Neural crest cell (in vitro differentiated cells): ENCODE data around the gene ASPG. TPM values are rescaled to one million over a fixed set of nuclear protein-coding genes. Genes with fewer than 3 reads are reported as not detected.
A peak's percentile ranks its signal among the peaks of the same experiment; 100 is the strongest.

Experiments used
- DNase-seq: peaks from one replicate; pipeline ENCODE4 v3.0.0; 2021; ENCODE audit warnings: low read depth, mixed read lengths, low spot score
- H3K27ac Mint-ChIP-seq: one replicate; pipeline ENCODE4 v1.8.0; 2021; ENCODE audit warnings: mild to moderate bottlenecking, mixed read lengths; ENCODE audit not compliant: unreplicated experiment
- H3K27me3 Mint-ChIP-seq: 2 replicates; pipeline ENCODE4 v1.8.0; 2021; ENCODE audit warnings: low read depth, mild to moderate bottlenecking, mixed read lengths
- H3K36me3 Mint-ChIP-seq: 2 replicates; pipeline ENCODE4 v1.8.0; 2021; ENCODE audit warnings: low read depth, mild to moderate bottlenecking, mixed read lengths
- H3K4me1 Mint-ChIP-seq: 2 replicates; pipeline ENCODE4 v1.8.0; 2021; ENCODE audit warnings: mixed read lengths
- H3K4me3 Mint-ChIP-seq: one replicate; pipeline ENCODE4 v1.8.0; 2021; ENCODE audit warnings: mild to moderate bottlenecking, mixed read lengths
- H3K9me3 Mint-ChIP-seq: 2 replicates; pipeline ENCODE4 v1.8.0; 2021; ENCODE audit warnings: mixed read lengths
- total RNA-seq: library from RNA; stranded (reverse); gene quantifications from 2 replicates; pipeline ENCODE4 v1.2.1, GENCODE V29; 2021
- TF ChIP-seq, protein P1 (sequence below): fragments of 200-600 bp; sonication (generic); conservative IDR thresholded peaks from 2 replicates; pipeline ENCODE4 v1.5.0; 2021; ENCODE audit warnings: antibody characterized with exemption, mild to moderate bottlenecking

Gene ASPG
- total RNA-seq, 1 donor from 2014 or later, result not detected

DNA sequence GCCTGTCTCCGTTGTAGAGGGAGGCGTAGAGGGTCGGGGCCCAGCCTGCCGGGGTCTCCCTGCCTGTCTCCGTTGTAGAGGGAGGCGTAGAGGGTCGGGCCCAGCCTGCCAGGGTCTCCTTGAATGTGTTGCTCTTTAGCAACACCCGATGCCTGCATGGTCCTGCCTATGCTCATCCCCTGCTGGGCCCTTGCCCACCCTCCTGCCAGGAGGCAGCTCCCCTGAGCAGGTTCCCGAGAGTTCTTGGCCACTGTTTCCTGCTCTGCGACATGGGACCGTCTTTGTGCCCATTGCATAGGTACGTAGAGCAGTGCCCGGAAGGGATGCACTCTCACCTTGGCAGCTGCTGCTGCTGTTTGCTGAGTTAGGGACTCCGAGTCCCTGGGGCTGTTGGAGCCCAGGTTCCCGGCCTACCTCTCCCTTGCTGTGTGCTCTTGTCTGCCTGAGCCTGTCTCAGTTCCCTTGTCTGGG is 56.2 kb downstream of the ASPG start:
- Mint-ChIP-seq H3K4me1 (peaks cover 14% of the 10 kb centered on the region), H3K9me3 (no peaks in the 10 kb centered on the region), H3K27me3 (peaks cover 22% of the 10 kb centered on the region), H3K27ac (no peak overlapping the region), H3K36me3 (no peaks in the 10 kb centered on the region), H3K4me3 (peak overlapping the region; percentile 34)
- TF ChIP-seq, protein P1, sequence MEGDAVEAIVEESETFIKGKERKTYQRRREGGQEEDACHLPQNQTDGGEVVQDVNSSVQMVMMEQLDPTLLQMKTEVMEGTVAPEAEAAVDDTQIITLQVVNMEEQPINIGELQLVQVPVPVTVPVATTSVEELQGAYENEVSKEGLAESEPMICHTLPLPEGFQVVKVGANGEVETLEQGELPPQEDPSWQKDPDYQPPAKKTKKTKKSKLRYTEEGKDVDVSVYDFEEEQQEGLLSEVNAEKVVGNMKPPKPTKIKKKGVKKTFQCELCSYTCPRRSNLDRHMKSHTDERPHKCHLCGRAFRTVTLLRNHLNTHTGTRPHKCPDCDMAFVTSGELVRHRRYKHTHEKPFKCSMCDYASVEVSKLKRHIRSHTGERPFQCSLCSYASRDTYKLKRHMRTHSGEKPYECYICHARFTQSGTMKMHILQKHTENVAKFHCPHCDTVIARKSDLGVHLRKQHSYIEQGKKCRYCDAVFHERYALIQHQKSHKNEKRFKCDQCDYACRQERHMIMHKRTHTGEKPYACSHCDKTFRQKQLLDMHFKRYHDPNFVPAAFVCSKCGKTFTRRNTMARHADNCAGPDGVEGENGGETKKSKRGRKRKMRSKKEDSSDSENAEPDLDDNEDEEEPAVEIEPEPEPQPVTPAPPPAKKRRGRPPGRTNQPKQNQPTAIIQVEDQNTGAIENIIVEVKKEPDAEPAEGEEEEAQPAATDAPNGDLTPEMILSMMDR, result no peak
- no peak for DNase-seq

GRCh38 chr14:104142136-104142945 is 56.8 kb downstream of the ASPG start:
- Mint-ChIP-seq H3K4me1 (peaks cover 9% of the 10 kb centered on the region), H3K9me3 (no peaks in the 10 kb centered on the region), H3K27ac (no peak overlapping the region), H3K4me3 (no peak overlapping the region), H3K36me3 (no peaks in the 10 kb centered on the region), H3K27me3 (peaks cover 15% of the 10 kb centered on the region)
- no peak for DNase-seq
- TF ChIP-seq, protein P1, result no peak

DNA sequence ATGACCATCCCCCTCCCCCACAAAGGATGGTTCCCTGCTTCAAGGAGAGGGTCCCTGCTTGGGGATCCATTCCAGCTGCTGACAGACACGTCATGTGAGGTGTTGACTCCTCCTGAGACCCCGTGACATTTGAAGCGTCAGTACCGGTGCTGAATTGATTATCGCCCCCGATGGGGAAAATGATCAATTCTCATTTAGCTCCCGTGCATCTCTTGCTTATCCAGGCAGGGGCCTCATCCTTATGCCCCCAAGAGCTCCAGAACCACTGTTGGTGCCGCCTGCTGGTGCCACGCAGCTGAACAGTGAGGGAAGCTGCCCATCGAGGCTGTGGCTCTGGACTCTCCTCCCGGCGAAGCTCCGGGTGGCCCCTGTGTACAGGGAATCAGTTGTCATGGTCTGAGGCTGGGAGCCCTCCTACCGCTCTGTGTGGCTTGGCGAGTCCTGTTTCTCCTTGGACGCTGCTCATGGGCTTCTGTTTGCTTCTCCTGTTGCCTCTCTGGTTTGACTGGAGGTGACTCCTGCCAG is 57.5 kb downstream of the ASPG start:
- TF ChIP-seq, protein P1, result no peak
- Mint-ChIP-seq H3K27ac (no peak overlapping the region), H3K9me3 (no peaks in the 10 kb centered on the region), H3K27me3 (peaks cover 11% of the 10 kb centered on the region), H3K36me3 (no peaks in the 10 kb centered on the region), H3K4me1 (peaks cover 15% of the 10 kb centered on the region), H3K4me3 (no peak overlapping the region)
- no peak for DNase-seq

DNA sequence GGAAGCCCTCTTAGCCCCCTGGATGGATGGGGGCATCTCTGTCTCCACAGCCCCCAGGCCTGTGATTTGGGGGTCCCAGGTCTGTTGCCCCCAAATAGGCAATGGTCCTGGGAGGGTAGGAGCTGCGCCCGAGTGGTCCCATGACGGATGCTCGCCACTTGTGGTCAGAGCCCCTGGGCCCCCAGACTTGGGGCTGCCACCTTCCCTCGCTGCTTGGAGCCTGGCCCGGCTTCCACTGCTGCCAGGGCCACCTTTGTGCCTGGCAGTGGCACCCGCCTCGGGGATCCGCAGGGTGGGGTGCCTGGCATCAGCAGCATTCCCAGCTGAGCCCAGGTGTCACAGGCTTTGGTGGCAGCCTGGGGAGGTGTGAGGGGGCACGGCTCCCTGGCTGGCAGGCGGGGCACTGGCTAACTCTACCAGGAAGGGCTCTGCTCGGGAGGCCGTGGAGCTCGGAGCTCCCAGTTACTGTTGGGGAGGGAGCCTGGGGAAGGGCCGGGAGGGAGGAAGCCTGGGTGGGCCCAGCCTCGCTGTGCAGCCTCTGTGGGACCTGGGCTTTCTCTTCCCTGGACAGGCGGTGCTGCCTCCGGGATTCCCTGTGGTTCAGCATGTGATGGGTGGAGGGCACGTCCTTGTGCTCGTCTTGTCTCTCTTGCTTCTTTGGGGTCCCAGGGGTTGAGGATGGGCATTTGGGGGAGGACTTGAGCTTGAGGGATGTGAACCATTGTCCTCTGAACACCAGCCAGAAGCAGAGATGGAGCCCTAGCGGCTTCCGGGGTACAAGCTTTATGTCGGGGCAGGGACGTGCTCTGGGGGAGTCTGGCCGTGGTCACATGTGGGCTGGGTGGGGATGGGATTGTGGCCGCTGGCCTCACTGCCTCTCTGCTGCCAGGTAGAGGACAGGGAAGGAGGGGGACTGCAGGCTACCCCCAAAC is 58.3 kb downstream of the ASPG start:
- Mint-ChIP-seq H3K4me3 (peak overlapping the region; percentile 57), H3K9me3 (no peaks in the 10 kb centered on the region), H3K36me3 (no peaks in the 10 kb centered on the region), H3K27me3 (peaks cover 11% of the 10 kb centered on the region), H3K27ac (no peak overlapping the region), H3K4me1 (peaks cover 20% of the 10 kb centered on the region)
- no peak for DNase-seq
- TF ChIP-seq, protein P1, result no peak

- Mint-ChIP-seq H3K27ac (no peak overlapping the region), H3K4me1 (peaks cover 22% of the 10 kb centered on the region), H3K4me3 (peak overlapping the region; percentile 57), H3K36me3 (no peaks in the 10 kb centered on the region), H3K9me3 (no peaks in the 10 kb centered on the region), H3K27me3 (peaks cover 8% of the 10 kb centered on the region)
- DNase-seq, result no peak
- TF ChIP-seq, protein P1, result no peak
These were observed 58.9 kb downstream of the ASPG start for GRCh38 chr14:104144453-104144790.
